ENCODE measurements around the gene CEACAM3.
A peak's percentile ranks its signal among the peaks of the same experiment; 100 is the strongest.
"Not testable (repeated sequence)": the region's sequence is repeated elsewhere in the genome, so short reads cannot be mapped to it uniquely, and the experiment has no call there.

Gene CEACAM3

DNA sequence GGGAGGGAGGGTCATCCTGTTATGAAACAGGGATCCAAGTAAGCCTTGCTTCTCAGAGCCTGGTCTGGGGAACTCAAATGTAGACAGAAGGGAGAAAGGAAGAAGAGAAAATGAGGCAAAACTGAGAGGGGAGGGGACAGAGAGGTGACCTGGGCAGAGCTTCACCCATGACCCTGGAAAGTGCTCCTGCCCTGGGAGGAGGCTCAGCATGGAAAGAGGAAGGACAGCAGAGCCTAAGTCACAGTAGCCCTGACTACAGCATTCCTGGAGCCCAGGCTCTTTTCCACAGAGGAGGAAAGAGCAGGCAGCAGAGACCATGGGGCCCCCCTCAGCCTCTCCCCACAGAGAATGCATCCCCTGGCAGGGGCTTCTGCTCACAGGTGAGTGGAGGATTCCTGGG, at the start of gene CEACAM3:
Gene CEACAM3, plus strand, starts transcription at position 226 of the 400 bp plus-strand sequence. Its CDS starts 91 bp downstream, at position 317.
- no peak for DNase-seq (ENCODE audit: low read depth)

DNA sequence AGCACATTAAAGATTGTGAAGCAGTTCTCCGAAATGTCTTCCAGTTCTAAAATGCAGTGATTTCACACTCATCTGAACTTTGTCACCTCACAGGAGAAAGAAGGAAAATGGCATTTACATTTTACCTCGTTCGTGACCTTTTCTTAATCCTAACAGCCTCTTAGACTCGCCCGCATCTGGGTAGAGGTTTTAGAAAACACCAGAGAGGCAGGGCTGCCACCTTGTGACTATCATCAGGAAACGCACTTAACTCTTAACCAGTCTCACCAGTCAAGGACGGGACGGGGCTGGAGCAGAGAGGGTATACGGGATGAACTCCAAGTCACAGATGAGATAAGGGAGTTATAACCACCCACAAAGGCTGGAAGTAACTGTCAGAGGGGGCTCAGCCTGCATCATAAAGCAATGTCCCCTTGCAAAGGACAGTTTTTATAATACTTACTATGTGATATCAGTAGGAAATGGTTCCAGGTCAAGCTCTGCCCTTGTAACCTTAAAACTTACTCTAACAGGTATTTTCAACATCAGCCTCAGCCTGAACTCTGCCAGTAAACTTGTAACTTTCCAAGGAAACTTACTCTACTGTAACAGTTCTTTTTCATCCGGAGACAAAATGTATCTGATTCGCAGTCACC, 49.7 kb upstream of the CEACAM3 start:
- peak; percentile 19 for DNase-seq (ENCODE audit: low read depth)

DNA sequence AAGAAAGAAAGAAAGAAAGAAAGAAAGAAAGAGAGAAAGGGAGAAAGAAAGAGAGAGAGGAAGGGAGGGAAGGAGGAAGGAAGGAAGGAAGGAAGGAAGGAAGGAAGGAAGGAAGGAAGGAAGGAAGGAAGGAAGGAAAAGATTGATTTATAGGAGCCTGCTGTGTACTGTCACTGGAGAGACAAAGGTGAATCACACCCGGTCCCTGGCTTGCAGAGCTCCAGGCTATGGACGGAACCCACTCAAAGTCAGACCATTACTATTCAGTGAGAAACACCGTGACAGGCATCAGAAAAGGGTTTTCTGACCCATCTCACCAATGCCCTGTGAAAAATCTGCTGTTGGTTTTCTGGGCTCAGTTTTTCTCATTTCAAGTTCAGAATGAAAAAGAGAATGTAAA, 48.4 kb upstream of the CEACAM3 start:
- DNase-seq (ENCODE audit: low read depth): no peak

DNA sequence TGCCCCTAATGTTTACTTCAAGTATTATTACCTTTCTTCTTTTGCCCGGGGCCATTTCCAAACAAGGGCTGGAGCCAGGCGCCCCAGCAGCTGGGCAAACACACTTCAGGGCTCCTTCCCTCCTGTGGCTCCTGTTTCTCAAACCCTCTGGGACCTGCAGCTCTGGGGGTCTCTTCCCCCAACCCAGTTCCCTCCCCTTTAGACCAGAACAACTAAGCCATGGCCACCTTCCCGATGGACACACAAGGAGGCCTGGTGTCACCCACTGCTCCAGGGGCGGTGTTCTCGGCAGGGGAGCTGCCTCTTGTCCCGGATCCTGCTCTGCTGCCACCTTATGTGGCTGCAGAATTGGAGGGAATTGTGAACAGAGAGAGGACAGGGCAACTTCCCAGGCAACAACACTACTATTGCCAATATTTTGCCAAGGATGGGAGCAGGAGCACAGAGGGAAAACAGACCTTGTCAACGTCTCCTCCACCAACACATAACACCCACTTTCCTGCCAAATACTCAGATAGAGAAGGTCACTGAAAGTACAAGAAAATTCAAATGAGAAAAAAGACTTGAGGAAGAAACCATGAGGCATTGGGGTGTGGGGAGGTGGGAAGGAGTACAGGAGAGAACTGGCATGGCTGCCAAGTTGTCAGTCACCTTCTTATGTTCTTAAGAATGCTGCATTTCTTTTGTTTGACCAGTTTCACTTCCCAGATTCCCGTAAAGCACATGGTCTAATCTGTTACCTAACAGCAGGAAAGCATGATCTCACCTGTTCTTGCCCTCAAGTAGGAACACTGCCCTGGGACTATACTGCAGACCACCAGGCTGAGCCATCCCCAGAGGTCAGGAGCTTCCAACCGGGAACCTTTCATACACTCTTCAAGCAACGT, 45.9 kb upstream of the CEACAM3 start:
- not testable (repeated sequence) for DNase-seq (ENCODE audit: low read depth)

DNA sequence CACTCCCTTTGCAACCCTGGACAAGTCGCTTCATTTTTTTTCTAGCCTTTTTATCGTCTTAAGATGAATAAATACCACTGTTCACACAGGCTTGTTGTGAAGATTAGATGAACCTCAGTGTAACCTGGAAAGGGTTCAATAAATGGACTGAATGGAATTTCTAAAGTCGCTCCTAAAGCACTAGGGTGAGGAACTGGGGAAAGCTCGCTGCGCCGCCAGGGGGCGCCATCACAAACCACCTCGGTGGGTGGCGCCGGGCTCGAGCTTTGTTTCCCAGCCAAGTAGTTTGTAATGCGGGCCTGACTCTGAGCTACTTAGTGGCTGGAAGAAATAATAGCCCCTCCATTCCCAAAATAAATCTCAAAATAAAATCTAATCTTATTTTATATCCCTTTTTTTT, 43.2 kb upstream of the CEACAM3 start:
- DNase-seq (ENCODE audit: low read depth): peak; percentile 68

DNA sequence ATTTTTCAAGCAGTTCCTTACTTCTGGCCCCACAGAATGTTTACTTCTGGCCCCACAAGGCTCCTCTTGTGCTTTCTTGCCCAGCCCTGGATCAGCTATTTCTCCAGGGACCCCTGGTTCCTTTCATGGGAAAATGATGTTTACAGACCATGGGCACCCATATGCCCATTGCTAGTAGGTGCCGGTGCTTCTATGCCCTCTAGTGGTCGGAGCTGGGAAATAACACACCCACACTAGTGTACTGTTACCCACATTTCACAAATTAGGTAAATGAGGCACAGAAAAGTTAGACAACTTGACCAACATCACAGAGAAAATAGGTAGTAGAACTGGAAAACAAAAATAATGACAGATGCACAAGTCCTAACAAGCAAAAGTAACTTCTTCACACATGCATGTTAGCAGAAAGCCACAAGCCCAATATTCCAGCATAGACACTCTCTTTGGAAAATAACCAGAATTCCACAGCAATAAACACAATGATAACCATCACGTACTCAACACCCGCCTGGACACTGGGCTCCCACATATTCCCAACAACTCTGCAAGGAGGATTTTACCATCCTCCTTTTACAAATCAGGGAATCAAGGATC, 42.4 kb upstream of the CEACAM3 start:
- DNase-seq (ENCODE audit: low read depth): peak; percentile 50

DNA sequence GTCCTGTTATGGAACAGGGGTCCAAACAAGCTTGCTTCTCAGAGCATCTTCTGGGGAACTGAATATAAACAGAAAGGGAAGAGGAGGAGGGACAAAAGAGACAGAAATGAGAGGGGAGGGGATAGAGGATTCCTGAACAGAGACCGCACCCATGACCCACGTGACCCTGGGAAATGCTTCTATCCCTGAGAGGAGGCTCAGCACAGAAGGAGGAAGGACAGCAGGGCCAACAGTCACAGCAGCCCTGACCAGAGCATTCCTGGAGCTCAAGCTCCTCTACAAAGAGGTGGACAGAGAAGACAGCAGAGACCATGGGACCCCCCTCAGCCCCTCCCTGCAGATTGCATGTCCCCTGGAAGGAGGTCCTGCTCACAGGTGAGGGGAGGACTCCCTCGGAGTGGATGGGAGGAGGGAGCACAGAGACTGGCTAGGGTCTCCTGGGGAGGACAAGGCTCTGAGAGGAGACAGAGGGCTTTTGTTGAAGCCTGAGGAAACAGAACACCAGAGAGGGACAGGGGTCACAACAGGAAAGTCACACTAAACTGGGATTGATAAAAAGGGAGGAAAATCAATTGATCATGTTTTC, 41.0 kb upstream of the CEACAM3 start, which contains the start of gene CEACAM6:
Gene CEACAM6, plus strand, starts transcription at position 203 of the 586 bp plus-strand sequence. Its CDS starts 109 bp downstream, at position 312.
- DNase-seq (ENCODE audit: low read depth): no peak

DNA sequence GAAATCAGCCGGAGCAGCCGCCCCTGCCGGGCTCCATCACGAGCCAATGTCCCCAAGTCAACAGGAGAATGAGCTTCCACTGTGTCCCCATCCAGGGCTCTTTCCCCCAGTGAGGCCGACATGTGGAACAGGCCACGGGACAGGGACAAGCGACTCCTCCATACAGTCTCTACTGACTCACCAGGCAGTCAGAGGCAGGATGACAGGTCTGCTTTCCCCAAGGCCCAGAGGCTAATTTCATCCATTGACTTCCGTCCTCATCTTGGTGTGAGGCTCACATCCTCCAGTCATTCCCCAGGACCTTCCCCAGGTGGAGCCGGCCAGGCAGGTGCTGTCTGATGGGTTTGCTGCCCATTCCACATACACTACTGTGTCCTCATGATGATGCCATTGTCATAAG, 37.5 kb upstream of the CEACAM3 start:
- DNase-seq (ENCODE audit: low read depth): no peak

DNA sequence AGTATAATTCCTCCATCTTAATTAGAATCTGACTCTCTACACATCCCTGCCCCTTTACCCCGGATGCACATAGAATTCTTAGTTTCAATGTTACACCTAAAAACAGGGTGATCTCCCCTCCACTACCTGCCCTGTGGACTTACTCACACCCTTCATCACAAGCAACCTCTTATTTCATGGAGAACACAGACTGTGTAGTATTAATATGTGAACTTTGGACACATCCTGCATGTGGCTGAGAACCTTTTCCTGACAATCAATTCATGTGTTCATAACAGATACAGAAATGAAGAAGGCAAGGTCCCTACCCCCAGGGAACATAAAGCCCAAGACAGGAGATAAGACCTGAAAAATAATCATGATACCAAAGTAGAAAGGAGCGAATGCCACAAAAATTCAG, 29.3 kb upstream of the CEACAM3 start:
- no peak for DNase-seq (ENCODE audit: low read depth)

DNA sequence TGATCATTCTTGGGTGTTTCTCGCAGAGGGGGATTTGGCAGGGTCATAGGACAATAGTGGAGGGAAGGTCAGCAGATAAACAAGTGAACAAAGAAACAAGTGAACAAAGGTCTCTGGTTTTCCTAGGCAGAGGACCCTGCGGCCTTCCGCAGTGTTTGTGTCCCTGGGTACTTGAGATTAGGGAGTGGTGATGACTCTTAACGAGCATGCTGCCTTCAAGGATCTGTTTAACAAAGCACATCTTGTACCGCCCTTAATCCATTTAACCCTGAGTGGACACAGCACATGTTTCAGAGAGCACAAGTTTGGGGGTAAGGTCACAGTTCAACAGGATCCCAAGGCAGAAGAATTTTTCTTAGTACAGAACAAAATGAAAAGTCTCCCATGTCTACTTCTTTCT, 28.3 kb upstream of the CEACAM3 start:
- DNase-seq (ENCODE audit: low read depth): not testable (repeated sequence)

DNA sequence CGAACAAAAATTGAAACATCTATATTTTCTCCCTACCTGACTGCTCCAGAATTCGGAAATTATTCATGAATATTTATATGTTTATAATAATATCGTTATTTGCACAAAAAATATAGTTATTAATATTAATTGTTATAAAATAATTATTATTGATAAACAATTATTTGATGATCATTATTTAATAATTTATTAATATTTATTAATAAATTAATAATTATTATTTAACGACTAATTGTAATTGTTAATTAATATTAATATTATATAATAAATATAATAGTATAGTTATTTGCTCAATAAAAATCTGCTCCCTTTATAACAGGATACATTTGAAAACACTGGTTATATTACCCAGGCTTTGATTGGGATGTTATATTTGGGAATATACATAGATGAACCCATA, 26.8 kb upstream of the CEACAM3 start:
- DNase-seq (ENCODE audit: low read depth): no peak

DNA sequence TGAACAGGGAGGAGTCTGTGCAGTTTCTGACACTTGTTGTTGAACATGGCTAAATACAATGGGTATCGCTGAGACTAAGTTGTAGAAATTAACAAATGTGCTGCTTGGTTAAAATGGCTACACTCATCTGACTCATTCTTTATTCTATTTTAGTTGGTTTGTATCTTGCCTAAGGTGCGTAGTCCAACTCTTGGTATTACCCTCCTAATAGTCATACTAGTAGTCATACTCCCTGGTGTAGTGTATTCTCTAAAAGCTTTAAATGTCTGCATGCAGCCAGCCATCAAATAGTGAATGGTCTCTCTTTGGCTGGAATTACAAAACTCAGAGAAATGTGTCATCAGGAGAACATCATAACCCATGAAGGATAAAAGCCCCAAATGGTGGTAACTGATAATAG, 25.0 kb upstream of the CEACAM3 start:
- no peak for DNase-seq (ENCODE audit: low read depth)

DNA sequence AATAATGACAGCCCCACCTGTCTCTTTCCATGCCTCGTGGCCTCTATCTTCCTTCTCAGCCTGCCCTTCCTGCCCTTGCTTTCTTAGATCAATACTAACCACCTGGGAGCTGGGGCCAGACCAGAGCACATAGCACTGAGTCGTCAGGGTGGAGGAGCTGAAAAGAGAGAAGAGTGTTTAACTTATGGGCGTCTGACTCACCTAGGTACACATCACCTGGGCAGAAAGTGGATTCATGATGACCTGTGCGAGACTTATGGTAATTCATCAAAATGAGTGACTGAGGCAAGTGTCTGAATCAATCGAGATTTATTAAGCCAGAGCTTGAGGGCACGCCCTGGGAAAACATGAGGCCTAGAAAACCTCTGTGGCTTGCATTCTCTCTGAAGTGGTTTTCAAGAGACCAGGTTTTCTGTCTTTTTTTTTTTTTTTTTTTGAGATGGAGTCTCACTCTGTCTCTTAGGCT, 21.8 kb upstream of the CEACAM3 start:
- DNase-seq (ENCODE audit: low read depth): peak; percentile 11

DNA sequence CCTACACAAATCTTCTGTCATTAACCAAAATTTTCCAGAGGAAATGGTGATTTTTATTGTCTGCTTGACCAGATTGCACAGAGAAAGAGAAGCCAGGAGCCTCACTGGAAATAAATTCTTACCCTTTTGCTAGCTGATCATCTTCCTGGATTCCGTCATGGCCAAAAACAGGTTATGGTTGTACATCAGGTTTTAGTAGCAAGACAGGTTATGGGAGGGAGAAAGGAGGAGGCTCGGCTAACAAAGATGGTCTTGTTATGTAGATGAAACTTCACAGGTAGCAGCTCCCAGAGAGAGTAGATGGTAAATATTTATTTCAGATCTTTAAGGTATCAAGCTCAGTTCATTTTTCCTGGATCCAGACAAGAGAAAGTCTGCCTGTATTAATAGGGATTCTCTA, 19.7 kb upstream of the CEACAM3 start:
- DNase-seq (ENCODE audit: low read depth): no peak

DNA sequence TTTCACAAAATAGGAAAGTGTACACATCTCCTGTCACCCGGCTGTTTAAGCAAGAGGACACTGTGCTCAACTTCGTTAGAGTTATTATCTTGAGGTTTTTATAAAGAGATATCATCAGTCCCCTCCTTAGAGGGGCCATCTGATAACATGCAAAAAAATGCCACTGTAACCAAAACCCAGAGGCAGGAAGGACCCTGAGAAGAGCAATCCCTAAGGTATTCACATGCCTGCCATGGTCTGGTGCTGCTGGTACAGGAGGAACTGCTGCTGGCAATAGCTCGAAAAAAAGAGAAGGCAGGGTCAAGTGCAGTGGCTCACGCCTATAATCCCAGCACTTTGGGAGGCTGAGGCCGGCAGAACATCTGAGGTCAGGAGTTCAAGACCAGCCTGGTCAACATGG, 12.8 kb upstream of the CEACAM3 start:
- DNase-seq (ENCODE audit: low read depth): no peak

DNA sequence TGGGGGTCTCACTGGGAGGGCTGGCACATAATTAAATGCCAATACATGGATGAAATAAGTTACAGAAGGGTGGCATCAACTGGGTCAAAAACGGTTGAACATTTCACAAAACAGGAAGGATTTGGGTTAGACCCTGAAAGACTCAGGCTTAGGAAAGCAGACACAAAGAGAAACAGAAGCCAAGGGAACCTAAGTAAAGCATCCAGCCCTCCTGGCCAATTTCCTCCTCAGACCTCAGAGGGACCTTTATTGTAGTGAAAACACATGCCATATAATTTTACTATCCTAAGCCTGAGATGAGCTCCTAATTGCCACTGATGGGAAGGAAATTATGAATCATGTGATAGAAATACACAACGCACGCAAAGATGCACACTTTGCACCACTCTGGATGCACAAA, 12.1 kb upstream of the CEACAM3 start:
- DNase-seq (ENCODE audit: low read depth): no peak

DNA sequence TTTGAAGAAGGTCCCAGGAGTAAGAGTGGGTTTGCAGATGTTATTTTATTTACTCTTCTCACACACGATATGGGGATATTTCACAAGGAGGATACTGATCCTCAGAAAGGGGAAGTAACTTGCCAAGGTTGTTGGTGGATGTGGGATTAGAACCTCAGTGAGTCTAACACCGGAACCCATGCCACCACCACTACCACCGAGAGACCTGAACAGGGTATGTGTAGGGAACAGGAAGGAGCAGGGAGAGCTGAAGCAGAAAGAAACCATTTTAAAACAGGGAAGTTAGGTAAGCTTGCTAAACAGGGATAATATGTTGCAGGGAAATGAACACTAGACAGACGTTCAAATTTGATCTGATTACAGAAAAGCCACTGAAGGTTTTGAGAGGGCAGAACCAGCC, 11.6 kb upstream of the CEACAM3 start:
- no peak for DNase-seq (ENCODE audit: low read depth)

DNA sequence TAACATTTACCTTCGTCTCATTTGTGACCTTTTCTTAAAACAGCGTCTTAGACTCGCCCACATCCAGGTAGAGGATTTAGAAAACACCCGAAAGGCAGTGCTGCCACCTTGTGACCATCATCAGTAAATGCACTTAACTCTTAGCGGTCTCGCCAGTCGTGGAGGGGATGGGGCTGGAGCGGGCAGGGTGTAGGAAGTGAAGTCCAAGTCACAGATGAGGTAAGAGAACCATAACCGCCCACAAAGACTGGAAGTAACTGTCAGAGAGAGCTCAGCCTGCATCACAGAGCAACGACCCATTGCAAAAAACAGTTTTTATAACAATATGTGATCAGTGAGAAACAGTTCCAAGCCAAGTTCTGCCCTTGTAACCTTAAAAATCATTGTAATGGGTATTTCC, 10.7 kb upstream of the CEACAM3 start:
- DNase-seq (ENCODE audit: low read depth): peak; percentile 58

DNA sequence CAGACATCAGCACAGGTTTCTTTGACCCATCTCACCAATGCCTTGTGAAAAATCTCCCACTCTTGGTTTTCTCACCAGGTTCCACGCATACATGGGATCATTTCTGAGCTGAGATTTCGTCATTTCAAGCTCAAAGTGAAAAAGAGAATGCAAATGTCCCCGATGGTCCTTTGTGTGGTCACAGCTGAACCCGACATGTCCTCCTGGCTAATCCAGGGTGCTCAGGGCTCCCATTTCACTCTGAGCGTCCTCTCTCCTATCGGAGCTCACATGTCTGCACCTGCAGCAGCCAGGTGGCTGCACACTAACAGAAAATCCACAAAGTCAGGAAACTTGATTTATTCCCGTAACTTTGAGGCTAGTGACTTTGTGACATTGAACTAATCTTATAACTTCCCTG, 9.3 kb upstream of the CEACAM3 start:
- DNase-seq (ENCODE audit: low read depth): no peak

DNA sequence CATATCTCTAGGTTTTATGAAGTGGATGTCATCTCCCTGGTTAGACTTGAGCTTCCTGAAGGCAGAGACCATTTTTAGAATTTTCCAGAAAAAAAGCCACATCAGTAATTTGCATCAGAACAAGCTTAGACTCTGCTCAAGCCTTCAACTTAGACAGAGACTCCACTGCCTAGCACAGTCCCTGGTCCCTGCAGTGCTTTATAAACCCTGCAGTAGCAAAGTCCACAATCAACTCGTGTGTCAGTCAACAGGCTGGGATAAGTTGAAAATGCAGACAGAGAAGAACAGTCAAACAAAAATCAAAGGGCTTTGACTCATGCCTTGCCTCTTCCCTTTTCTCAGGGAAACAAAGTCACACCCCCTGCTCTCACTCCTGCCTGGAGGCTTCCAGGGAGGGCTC, 7.9 kb upstream of the CEACAM3 start:
- not testable (repeated sequence) for DNase-seq (ENCODE audit: low read depth)

DNA sequence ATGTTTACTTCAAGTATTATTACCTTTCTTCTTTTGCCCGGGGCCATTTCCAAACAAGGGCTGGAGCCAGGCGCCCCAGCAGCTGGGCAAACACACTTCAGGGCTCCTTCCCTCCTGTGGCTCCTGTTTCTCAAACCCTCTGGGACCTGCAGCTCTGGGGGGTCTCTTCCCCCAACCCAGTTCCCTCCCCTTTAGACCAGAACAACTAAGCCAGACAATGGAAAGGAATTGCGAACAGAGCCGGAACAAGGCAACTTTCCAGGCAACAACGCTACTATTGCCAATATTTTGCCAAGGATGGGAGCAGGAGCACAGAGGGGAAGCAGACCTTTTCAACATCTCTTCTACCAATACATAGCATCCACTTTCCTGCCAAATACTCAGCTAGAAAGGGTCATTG, 7.3 kb upstream of the CEACAM3 start:
- not testable (repeated sequence) for DNase-seq (ENCODE audit: low read depth)

All from stimulated activated CD8-positive, alpha-beta memory T cell treated with anti-CD3 and anti-CD28 coated beads, Interleukin-12 subunit alpha, Interleukin-12 subunit beta, amount 100 ng/mL, for 1 hour (primary cell).